HCT116 (cell line): ENCODE data around the gene NSMF.

ENCODE experiments used
- CTCF ChIP-seq, 3 experiments: fragments of 200-600 bp in 1 of 3; sonication (generic) in 1 of 3; IDR thresholded peaks in 2 of 3; conservative IDR thresholded peaks in 1 of 3; 2 replicates each; pipeline ENCODE4 v1.5.1; 2012 to 2017; ENCODE audit warnings: low read depth in 2 of 3, low read length in 2 of 3, antibody characterized with exemption in 1 of 3, borderline replicate concordance in 1 of 3, control low read depth in 1 of 3, mild to moderate bottlenecking in 1 of 3, mixed read lengths in 1 of 3, mixed run types in 1 of 3, moderate library complexity in 1 of 3; ENCODE audit not compliant: insufficient read depth in 1 of 3
- POLR2A ChIP-seq: IDR thresholded peaks from 2 replicates; pipeline ENCODE4 v1.7.0; 2011; ENCODE audit warnings: borderline replicate concordance; ENCODE audit not compliant: insufficient read depth, insufficient read length; ENCODE audit errors: extremely low read depth
- POLR2AphosphoS5 ChIP-seq: IDR thresholded peaks from 2 replicates; pipeline ENCODE4 v1.6.1; 2011; ENCODE audit warnings: mild to moderate bottlenecking, low read depth, low read length, moderate library complexity

- TF ChIP-seq CTCF (IDR thresholded peaks at IDR 0.05 in 2 of 3, conservative IDR thresholded peaks at IDR 0.05 in 1 of 3; ENCODE audit: borderline replicate concordance in 1 of 3, insufficient read depth in 1 of 3, low read depth in 2 of 3, low read length in 2 of 3) (no peak), POLR2AphosphoS5 (no peak), POLR2A (no peak)
Measured at GRCh38 chr9:137477778-137478612, 18.9 kb upstream of the NSMF start.
